ENCODE measurements around the gene PRKRA.

Gene PRKRA

DNA sequence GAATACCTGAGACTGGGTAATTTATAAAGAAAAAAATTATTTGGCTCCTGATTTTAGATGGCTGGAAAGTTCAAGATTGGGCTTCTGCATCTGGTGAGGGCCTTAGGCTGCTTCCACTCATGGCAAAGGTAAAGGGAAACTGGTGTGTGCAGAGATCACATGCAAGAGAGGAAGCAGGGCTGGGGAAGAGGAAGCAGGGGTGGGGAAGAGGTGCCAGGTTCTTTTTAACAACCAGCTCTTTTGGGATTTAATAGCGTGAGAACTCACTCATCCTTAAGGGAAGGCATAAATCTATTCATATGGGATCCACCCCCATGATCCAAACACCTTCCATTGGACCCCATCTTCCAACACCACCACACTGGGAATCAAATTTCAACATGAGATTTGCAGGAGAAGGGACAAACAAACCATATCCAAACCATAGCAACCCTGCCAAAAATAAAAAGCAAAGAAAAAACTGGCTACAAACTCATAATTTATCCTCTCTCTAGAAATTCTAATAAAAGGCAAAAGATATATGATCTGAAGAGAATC lies 30.4 kb downstream of the PRKRA start:
- TF ChIP-seq, protein P1, sequence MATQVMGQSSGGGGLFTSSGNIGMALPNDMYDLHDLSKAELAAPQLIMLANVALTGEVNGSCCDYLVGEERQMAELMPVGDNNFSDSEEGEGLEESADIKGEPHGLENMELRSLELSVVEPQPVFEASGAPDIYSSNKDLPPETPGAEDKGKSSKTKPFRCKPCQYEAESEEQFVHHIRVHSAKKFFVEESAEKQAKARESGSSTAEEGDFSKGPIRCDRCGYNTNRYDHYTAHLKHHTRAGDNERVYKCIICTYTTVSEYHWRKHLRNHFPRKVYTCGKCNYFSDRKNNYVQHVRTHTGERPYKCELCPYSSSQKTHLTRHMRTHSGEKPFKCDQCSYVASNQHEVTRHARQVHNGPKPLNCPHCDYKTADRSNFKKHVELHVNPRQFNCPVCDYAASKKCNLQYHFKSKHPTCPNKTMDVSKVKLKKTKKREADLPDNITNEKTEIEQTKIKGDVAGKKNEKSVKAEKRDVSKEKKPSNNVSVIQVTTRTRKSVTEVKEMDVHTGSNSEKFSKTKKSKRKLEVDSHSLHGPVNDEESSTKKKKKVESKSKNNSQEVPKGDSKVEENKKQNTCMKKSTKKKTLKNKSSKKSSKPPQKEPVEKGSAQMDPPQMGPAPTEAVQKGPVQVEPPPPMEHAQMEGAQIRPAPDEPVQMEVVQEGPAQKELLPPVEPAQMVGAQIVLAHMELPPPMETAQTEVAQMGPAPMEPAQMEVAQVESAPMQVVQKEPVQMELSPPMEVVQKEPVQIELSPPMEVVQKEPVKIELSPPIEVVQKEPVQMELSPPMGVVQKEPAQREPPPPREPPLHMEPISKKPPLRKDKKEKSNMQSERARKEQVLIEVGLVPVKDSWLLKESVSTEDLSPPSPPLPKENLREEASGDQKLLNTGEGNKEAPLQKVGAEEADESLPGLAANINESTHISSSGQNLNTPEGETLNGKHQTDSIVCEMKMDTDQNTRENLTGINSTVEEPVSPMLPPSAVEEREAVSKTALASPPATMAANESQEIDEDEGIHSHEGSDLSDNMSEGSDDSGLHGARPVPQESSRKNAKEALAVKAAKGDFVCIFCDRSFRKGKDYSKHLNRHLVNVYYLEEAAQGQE (IDR thresholded peaks at IDR 0.05; ENCODE audit: insufficient read depth in 1 of 2, low read depth in 2 of 2, low read length in 2 of 2): no peak
- TF ChIP-seq POLR2AphosphoS5 (IDR thresholded peaks at IDR 0.05; ENCODE audit: low read depth, low read length): no peak
- no peak for TF ChIP-seq SIN3A (IDR thresholded peaks at IDR 0.05; ENCODE audit: borderline replicate concordance, insufficient read depth, low read length)
- no peak for TF ChIP-seq FOXP2 (optimal IDR thresholded peaks at IDR 0.05; ENCODE audit: borderline replicate concordance, extremely low read depth, extremely low read length, insufficient read depth)
- no peak for TF ChIP-seq TAF1 (IDR thresholded peaks at IDR 0.05; ENCODE audit: borderline replicate concordance, insufficient read depth, low read length)

DNA sequence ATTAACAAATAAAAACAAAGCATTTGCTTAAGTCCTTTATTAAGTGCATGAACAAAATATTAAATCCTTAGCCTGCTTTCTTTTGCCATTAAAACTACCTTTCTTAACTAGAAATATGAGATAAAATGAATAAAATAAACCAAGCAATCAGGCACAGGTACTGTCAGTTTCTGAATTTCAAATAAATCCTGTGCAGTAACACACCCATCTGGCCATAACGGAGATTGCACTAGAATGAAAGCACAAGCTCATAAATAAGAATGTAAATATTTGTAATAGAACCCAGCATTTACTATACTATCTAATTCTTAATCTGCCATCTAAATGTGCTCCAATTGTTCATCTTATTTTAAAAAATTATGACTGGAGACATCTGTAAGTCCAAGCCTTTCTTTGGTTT lies 31.9 kb downstream of the PRKRA start:
- TF ChIP-seq POLR2AphosphoS5 (IDR thresholded peaks at IDR 0.05; ENCODE audit: low read depth, low read length): no peak
- TF ChIP-seq, protein P1 (IDR thresholded peaks at IDR 0.05; ENCODE audit: insufficient read depth in 1 of 2, low read depth in 2 of 2, low read length in 2 of 2): no peak
- no peak for TF ChIP-seq FOXP2 (optimal IDR thresholded peaks at IDR 0.05; ENCODE audit: borderline replicate concordance, extremely low read depth, extremely low read length, insufficient read depth)
- TF ChIP-seq SIN3A (IDR thresholded peaks at IDR 0.05; ENCODE audit: borderline replicate concordance, insufficient read depth, low read length): no peak
- no peak for TF ChIP-seq TAF1 (IDR thresholded peaks at IDR 0.05; ENCODE audit: borderline replicate concordance, insufficient read depth, low read length)

DNA sequence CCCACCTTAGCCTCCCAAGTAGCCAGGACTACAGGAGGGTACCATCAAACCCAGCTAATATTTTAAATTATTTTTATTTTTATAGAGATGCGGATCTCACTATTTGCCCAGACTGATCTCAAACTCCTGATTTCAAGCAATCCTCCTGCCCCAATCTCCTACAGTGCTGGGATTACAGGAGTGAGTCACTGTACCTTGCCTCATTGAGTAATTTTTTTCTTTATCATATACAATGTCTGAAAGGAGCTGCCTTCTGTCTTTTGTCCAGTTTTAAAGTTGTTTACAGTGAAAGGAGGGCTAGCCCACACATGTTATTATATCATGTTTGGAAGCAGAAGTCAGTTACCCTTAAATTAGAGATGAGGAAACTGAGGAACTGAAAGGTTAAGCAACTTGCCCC lies 32.5 kb downstream of the PRKRA start:
- TF ChIP-seq POLR2AphosphoS5 (IDR thresholded peaks at IDR 0.05; ENCODE audit: low read depth, low read length) (no peak), TAF1 (IDR thresholded peaks at IDR 0.05; ENCODE audit: borderline replicate concordance, insufficient read depth, low read length) (no peak), SIN3A (IDR thresholded peaks at IDR 0.05; ENCODE audit: borderline replicate concordance, insufficient read depth, low read length) (no peak), FOXP2 (optimal IDR thresholded peaks at IDR 0.05; ENCODE audit: borderline replicate concordance, extremely low read depth, extremely low read length, insufficient read depth) (no peak)
- TF ChIP-seq, protein P1 (IDR thresholded peaks at IDR 0.05; ENCODE audit: insufficient read depth in 1 of 2, low read depth in 2 of 2, low read length in 2 of 2): no peak

DNA sequence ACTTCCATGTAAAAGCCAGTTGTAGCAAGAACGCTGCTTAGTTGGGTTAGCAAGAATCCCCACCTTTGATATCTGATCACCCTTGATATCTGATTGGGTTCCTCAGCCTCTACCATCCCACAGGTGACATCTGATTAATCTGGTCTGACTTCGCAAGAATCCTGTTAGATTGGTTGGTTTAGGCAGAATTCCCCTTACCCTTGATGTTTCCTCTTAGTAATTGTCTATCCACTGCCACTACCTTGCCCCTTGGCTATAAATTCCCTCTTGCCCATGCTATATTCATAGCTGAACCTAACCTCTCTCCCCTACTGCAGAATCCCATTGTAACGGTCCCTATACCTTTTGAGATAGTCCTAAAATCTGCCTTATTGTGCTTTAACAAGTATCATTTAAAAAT lies 33.1 kb downstream of the PRKRA start:
- TF ChIP-seq FOXP2 (optimal IDR thresholded peaks at IDR 0.05; ENCODE audit: borderline replicate concordance, extremely low read depth, extremely low read length, insufficient read depth) (no peak), SIN3A (IDR thresholded peaks at IDR 0.05; ENCODE audit: borderline replicate concordance, insufficient read depth, low read length) (no peak), POLR2AphosphoS5 (IDR thresholded peaks at IDR 0.05; ENCODE audit: low read depth, low read length) (no peak), TAF1 (IDR thresholded peaks at IDR 0.05; ENCODE audit: borderline replicate concordance, insufficient read depth, low read length) (no peak)
- TF ChIP-seq, protein P1 (IDR thresholded peaks at IDR 0.05; ENCODE audit: insufficient read depth in 1 of 2, low read depth in 2 of 2, low read length in 2 of 2): no peak

DNA sequence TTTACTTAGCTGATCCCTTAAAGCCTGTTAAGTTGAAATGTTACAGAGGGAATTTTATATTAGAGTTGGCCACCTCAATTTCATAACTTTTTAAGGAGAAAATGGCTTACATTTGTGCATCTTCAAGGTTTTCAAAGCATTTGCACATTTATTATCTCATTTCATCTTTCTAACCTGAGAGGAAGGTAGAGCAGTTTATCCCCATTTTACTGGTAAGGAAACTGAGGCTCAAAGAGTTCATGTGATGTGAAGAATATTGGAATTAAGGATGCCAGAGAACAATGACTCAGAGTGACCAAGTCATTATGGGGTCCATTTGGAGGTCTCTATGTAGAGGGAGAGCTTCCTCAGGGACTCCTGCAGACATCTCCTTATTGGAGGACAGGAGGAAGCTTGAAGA lies 35.0 kb downstream of the PRKRA start:
- TF ChIP-seq FOXP2 (optimal IDR thresholded peaks at IDR 0.05; ENCODE audit: borderline replicate concordance, extremely low read depth, extremely low read length, insufficient read depth): no peak
- TF ChIP-seq SIN3A (IDR thresholded peaks at IDR 0.05; ENCODE audit: borderline replicate concordance, insufficient read depth, low read length): no peak
- no peak for TF ChIP-seq POLR2AphosphoS5 (IDR thresholded peaks at IDR 0.05; ENCODE audit: low read depth, low read length)
- no peak for TF ChIP-seq TAF1 (IDR thresholded peaks at IDR 0.05; ENCODE audit: borderline replicate concordance, insufficient read depth, low read length)
- TF ChIP-seq, protein P1 (IDR thresholded peaks at IDR 0.05; ENCODE audit: insufficient read depth in 1 of 2, low read depth in 2 of 2, low read length in 2 of 2): no peak
